ENCODE measurements around the gene AFF1. TPM values are rescaled to one million over a fixed set of nuclear protein-coding genes. Genes with fewer than 3 reads are reported as not detected.

AFF1 gene
- total RNA-seq, 3 donors from 2014 or later: 20.0 to 35.5 (median 26.5) TPM

DNA sequence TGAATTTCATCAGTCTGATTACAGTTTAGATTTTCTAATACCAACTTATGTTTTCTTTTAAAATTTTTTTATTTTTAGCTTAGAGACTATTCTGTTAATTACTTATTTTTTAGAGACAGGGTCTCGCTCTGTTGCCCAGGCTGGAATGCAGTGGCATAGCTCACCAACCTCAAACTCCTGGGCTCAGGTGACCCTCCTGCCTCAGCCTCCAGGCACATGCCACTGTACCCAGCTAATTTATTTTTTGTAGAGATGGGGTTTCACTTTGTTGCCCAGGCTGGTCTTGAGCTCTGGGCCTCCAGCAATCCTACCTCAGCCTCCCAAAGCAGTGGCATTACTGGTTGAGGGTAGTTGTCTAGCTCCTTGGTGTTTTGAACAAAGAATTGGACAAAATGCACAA lies 183.6 kb downstream of the AFF1 start:
- DNase-seq: no peak
- H3K36me3 Mint-ChIP-seq (ENCODE audit: insufficient read depth): peaks cover 40% of the 10 kb centered on the region
- H3K9me3 Mint-ChIP-seq: no peaks in the 10 kb centered on the region
- ATAC-seq: no peak
- H3K4me1 Mint-ChIP-seq (ENCODE audit: low read depth): peaks cover 20% of the 10 kb centered on the region
- no peaks in the 10 kb centered on the region for H3K27me3 Mint-ChIP-seq (ENCODE audit: low read depth)
- H3K4me3 Mint-ChIP-seq: no peak overlapping the region

DNA sequence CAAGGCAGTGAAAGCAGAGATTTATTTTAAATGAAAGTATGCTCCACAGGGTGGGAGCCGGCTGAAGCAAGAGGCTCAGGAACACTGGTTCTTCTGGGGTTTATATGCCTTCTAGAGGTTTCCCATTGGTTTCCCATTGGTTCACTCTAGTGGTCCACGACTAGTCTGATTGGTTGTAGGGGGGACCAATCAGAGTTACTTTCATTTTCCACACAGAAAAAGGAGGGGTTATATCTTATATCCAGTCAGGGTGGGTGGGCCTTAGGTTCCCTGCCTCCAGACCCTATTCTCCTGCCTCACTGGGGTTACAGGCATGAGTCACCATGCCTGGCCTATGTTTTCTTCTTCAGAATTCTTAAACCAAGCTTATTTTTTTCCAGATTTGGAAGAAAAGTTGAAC lies 184.0 kb downstream of the AFF1 start:
- Mint-ChIP-seq H3K4me3 (no peak overlapping the region), H3K27me3 (ENCODE audit: low read depth) (no peaks in the 10 kb centered on the region), H3K4me1 (ENCODE audit: low read depth) (peaks cover 20% of the 10 kb centered on the region), H3K9me3 (no peaks in the 10 kb centered on the region), H3K36me3 (ENCODE audit: insufficient read depth) (peaks cover 42% of the 10 kb centered on the region)
- ATAC-seq (peak; percentile 23 to 38), DNase-seq (no peak)

DNA sequence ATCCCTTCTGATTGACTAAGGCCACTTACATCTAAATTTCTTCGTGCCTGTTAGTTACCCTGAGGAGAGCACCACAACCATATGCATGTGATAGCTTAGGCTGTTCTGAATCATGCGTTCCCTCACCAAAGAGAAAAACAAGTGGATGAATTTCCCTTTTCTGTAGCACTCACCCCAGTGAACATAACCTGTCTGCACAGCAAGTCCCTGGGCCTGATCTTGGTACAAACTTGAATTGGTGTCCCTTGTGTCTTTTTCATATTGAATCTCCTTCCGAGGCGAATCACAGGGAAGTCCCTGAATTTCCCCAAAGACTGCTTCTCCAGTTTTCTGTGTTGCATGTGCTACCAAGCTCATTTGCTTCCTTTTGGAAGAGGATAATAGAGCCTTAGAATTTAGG lies 185.2 kb downstream of the AFF1 start:
- Mint-ChIP-seq H3K36me3 (ENCODE audit: insufficient read depth) (peaks cover 49% of the 10 kb centered on the region), H3K4me3 (no peak overlapping the region), H3K9me3 (no peaks in the 10 kb centered on the region), H3K27me3 (ENCODE audit: low read depth) (no peaks in the 10 kb centered on the region), H3K4me1 (ENCODE audit: low read depth) (peaks cover 20% of the 10 kb centered on the region)
- DNase-seq (no peak), ATAC-seq (no peak)

DNA sequence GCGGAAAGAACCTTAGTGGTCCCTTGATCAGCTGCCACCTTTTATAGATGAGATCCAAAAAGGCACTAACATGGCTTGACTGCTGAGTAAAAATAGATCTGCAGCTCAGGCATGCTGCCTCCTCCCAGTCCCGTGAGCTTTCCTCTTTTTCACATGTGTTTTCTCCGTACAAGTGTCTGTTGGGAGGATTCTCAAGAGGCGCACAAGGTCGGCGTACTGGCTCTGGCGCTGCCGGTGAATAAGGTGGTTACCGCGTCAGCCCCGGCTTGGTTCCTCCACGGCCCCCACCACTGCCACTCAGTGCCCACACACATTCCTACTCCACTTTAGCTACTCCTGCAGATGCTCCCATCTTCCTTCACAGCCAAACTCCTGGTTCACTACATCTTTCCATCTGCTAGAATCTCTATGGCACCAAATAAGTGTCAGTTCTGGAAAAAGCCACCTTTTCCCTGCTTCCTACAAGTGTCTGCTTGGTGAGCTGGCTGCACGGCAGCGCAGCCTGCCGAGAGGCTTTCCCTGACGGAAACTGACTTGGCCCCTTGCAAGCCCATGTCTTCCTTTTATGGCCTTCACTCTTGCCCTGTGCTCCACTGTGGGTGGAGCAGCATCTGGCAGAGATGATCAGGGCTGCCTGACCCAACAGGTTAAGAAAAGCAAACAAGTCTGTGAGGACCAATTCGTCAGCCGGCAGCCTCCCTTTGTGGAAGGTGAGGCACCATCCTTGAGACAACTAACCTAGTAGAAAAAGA lies 185.8 kb downstream of the AFF1 start:
- peaks cover 54% of the 10 kb centered on the region for H3K36me3 Mint-ChIP-seq (ENCODE audit: insufficient read depth)
- ATAC-seq (no peak), DNase-seq (no peak)
- no peaks in the 10 kb centered on the region for H3K9me3 Mint-ChIP-seq
- H3K4me1 Mint-ChIP-seq (ENCODE audit: low read depth): peaks cover 20% of the 10 kb centered on the region
- no peaks in the 10 kb centered on the region for H3K27me3 Mint-ChIP-seq (ENCODE audit: low read depth)
- H3K4me3 Mint-ChIP-seq: no peak overlapping the region

DNA sequence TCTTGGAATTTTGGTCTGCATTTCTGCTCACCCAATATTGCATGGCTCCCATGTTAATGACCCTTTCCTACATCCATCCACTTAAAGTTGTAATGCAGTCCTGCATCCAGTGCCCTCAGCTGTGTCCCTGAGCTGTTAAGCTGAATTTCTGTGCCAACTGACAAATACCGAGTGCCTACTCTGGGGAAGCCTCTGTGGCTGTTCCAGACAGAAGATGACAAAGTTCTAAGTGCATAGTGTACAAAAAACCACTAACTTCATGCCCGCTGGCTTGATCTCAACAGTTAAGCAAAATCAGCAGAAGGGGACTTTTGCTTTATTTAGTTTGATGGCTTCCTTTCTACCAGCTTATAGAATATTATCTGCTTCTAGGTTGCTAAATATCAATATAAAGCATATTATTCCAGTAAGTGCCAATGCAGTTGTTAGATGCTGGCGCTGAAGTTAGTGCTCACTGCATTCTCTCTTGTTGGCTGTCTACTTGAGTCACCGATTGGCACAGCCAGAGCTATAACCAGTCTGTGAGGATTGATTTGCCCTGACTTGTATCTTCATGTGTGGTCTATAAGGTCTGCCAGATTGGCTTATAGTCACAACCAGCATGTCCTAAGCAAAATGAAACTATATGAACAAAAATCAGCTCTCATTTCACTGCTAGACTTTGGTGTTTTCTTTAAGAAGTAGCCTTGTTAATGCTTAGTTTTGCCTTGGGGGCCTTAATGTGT lies 186.7 kb downstream of the AFF1 start:
- Mint-ChIP-seq H3K27me3 (ENCODE audit: low read depth) (no peaks in the 10 kb centered on the region), H3K4me3 (no peak overlapping the region), H3K9me3 (no peaks in the 10 kb centered on the region), H3K36me3 (ENCODE audit: insufficient read depth) (peaks cover 52% of the 10 kb centered on the region), H3K4me1 (ENCODE audit: low read depth) (peaks cover 20% of the 10 kb centered on the region)
- ATAC-seq (no peak), DNase-seq (no peak)

DNA sequence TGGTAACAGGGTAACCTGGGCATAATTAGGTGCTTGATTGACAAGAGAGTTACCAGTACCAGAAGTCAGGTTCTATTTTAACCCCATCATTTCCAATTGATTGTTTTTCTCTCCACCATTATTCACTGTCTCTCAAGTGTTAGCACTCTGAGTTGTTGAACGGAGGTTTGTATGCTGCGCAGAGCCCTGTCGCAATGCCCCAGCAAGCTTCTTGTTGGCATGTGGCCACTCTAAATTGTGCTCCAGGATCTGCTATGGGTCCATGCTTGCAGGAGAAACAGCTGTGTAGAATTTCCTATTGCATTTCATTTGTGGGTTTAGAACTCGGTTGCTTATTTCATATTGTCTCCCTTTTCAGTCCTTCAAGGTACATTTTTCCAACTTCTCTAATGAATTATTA lies 187.4 kb downstream of the AFF1 start:
- Mint-ChIP-seq H3K4me1 (ENCODE audit: low read depth) (peaks cover 19% of the 10 kb centered on the region), H3K9me3 (no peaks in the 10 kb centered on the region), H3K36me3 (ENCODE audit: insufficient read depth) (peaks cover 49% of the 10 kb centered on the region), H3K4me3 (no peak overlapping the region), H3K27me3 (ENCODE audit: low read depth) (no peaks in the 10 kb centered on the region)
- DNase-seq (no peak), ATAC-seq (no peak)

DNA sequence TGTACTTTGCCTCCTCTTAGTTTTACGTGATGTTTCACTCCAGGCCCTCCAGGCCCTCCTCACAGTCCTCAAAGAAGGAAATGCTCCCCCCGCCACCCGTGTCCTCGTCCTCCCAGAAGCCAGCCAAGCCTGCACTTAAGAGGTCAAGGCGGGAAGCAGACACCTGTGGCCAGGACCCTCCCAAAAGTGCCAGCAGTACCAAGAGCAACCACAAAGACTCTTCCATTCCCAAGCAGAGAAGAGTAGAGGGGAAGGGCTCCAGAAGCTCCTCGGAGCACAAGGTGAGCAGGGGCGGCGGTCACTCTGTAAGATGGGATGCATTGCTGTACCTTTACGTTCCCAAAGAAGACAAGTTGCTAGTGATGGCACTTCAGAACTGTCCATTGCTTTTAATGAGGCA lies 191.2 kb downstream of the AFF1 start:
- Mint-ChIP-seq H3K4me3 (no peak overlapping the region), H3K36me3 (ENCODE audit: insufficient read depth) (peaks cover 42% of the 10 kb centered on the region), H3K9me3 (no peaks in the 10 kb centered on the region), H3K27me3 (ENCODE audit: low read depth) (no peaks in the 10 kb centered on the region), H3K4me1 (ENCODE audit: low read depth) (peaks cover 12% of the 10 kb centered on the region)
- DNase-seq: no peak
- ATAC-seq: no peak

DNA sequence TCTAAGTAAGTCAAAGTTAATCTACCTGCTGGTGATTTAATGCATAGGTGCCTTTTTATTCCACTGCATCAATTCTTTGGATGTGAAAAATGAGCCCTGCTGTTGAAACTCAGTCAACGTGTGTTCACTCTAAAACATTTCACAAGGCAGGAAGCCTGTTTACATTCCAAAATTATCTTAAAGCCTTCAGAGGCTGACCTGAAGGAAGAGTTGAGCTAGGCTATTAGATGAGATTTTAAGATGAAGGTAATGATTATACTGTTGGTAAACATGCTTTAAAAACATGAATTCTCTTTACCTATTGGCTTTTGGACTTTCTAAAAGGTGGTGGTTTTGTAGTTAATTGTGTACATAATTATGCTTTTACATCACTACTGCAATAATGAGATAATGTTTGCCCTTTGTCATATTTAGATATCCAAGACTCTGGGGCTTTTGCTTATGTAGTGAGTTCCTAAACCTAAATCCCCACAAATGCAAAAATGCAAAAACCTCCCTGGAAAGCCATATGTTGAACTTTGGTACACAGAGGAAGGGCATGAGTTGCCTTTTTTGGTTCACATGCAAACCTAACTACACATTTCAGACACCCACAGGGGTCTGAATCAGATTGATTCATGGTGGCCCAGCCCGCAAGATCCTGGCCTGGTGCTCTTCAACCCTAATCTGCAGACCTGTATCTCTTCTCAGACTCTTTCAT lies 193.3 kb downstream of the AFF1 start:
- ATAC-seq (no peak), DNase-seq (no peak)
- no peaks in the 10 kb centered on the region for H3K9me3 Mint-ChIP-seq
- peaks cover 45% of the 10 kb centered on the region for H3K36me3 Mint-ChIP-seq (ENCODE audit: insufficient read depth)
- H3K27me3 Mint-ChIP-seq (ENCODE audit: low read depth): no peaks in the 10 kb centered on the region
- no peaks in the 10 kb centered on the region for H3K4me1 Mint-ChIP-seq (ENCODE audit: low read depth)
- no peak overlapping the region for H3K4me3 Mint-ChIP-seq

DNA sequence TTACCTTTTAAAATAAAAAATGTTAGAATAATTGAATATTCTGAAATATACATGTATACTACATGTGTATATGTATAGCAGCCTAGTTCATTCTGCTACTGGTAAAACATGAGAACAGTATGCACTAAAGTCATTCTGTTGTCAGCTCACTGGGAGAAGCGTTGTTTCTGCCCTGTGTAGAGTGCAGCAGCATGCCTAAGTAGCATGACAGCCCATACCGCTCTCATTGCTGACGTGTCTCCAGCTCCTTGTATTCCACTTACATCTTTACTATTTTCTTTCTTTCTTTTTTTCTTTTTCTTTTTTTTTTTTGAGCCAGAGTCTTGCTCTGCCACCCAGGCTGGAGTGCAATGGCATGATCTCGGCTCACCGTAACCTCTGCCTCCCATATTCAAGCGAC lies 194.9 kb downstream of the AFF1 start:
- H3K27me3 Mint-ChIP-seq (ENCODE audit: low read depth): no peaks in the 10 kb centered on the region
- DNase-seq (no peak), ATAC-seq (no peak)
- H3K4me1 Mint-ChIP-seq (ENCODE audit: low read depth): no peaks in the 10 kb centered on the region
- peaks cover 53% of the 10 kb centered on the region for H3K36me3 Mint-ChIP-seq (ENCODE audit: insufficient read depth)
- no peak overlapping the region for H3K4me3 Mint-ChIP-seq
- no peaks in the 10 kb centered on the region for H3K9me3 Mint-ChIP-seq

DNA sequence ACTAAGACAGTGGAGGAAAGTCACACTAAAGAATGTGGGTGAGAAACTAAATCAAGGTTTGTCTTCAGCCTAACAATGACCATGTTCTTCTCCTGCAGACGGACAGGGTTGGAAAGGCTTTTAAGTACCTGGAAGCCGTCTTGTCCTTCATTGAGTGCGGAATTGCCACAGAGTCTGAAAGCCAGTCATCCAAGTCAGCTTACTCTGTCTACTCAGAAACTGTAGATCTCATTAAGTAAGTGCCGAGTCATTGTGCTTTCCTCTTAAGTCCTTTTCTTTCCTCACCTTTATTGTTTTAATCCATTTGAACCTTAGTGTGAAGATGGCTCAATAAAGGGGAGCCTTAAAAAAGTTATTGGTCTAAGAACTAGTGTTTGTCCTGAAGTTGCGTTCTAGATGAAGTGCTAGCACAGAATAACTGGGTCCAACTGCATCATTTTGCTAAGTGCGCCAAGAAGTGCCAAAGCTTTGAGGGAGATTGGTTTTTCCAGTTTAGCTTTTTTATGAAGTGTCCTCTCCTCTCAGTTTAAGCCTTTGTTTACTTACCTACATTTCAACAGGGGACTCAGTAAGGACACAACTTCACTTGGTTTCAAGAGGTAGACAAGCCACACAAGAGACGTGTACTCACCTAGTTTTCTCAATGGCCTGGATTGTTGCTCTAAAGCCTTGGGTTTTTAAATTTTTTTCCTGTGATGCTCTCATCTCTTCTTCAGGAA lies 196.3 kb downstream of the AFF1 start:
- H3K4me1 Mint-ChIP-seq (ENCODE audit: low read depth): no peaks in the 10 kb centered on the region
- no peaks in the 10 kb centered on the region for H3K9me3 Mint-ChIP-seq
- ATAC-seq (no peak), DNase-seq (no peak)
- peaks cover 54% of the 10 kb centered on the region for H3K36me3 Mint-ChIP-seq (ENCODE audit: insufficient read depth)
- no peaks in the 10 kb centered on the region for H3K27me3 Mint-ChIP-seq (ENCODE audit: low read depth)
- no peak overlapping the region for H3K4me3 Mint-ChIP-seq

DNA sequence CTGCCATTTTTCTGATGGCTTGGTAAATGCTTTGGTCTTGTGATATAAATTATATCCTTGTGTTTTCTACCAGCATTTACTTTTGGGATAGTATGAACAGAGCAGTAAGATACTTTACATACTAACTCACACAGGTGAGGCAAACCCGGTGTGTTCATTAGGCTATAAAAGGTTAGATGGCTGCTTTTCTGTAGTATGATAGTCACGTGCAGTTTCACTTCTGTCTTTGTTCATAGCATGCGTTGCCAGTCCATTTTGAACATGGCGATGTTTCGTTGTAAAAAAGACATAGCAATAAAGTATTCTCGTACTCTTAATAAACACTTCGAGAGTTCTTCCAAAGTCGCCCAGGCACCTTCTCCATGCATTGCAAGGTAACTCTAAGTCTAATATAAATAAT lies 197.2 kb downstream of the AFF1 start:
- Mint-ChIP-seq H3K4me1 (ENCODE audit: low read depth) (no peaks in the 10 kb centered on the region), H3K36me3 (ENCODE audit: insufficient read depth) (peaks cover 50% of the 10 kb centered on the region), H3K27me3 (ENCODE audit: low read depth) (no peaks in the 10 kb centered on the region), H3K9me3 (no peaks in the 10 kb centered on the region), H3K4me3 (no peak overlapping the region)
- DNase-seq (no peak), ATAC-seq (no peak)

DNA sequence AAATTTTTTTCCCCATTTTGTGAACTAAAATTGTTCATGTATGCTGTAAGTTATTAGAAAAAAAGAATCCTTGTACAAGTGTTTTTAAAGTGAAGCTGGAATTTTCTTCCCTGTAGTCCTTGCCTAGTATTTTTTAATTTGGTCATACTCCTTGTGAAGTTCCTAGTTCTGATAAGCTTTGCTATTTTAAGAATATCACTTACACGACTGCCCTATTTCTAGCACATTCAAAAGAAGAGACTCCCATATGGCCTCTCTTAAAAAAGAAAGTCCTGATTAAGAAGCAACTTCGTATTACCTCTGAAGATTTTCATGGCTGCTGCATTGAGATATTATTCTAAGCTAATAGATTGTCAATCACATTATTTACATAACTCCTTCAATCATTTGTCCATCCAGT lies 198.4 kb downstream of the AFF1 start:
- Mint-ChIP-seq H3K36me3 (ENCODE audit: insufficient read depth) (peaks cover 52% of the 10 kb centered on the region), H3K4me1 (ENCODE audit: low read depth) (no peaks in the 10 kb centered on the region), H3K4me3 (no peak overlapping the region), H3K9me3 (no peaks in the 10 kb centered on the region), H3K27me3 (ENCODE audit: low read depth) (no peaks in the 10 kb centered on the region)
- ATAC-seq (no peak), DNase-seq (no peak)

DNA sequence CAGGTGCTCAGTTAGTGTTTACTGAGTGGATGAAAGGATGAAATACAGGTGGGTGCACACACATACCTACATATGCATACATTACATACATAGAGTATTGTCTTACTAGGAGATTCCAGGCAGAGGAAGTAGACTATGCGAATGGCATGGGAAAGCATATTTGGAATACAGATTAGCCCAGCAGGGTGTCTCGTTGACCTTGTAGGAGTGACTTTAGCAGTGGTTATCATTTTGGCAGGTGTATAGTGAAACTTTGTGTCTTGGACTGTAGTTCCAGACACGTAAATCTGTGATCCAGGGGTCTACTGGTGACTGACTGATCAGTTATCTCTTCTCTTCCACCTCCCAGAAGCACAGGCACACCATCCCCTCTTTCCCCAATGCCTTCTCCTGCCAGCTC lies 199.3 kb downstream of the AFF1 start:
- no peaks in the 10 kb centered on the region for H3K27me3 Mint-ChIP-seq (ENCODE audit: low read depth)
- H3K36me3 Mint-ChIP-seq (ENCODE audit: insufficient read depth): peaks cover 49% of the 10 kb centered on the region
- H3K9me3 Mint-ChIP-seq: no peaks in the 10 kb centered on the region
- ATAC-seq: no peak
- H3K4me1 Mint-ChIP-seq (ENCODE audit: low read depth): no peaks in the 10 kb centered on the region
- no peak for DNase-seq
- no peak overlapping the region for H3K4me3 Mint-ChIP-seq

DNA sequence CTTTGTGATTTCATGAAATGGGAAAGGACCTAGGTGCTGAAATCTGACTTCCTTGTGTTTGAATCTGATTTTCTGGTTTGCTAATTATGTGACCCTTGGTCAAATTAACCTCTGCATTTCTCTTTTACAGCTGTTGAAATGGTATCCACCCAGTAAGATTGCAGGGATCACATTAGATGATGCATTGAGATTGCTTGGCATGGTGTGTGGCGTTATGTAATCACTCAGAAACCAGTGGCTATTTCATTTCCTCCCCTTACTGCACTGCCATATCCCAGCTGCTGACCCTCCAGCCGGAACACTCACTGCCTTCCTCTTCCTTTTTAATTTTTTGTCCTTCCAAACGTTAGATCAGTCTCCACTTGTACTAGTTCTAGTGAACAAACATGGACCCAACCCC lies 206.6 kb downstream of the AFF1 start:
- Mint-ChIP-seq H3K4me1 (ENCODE audit: low read depth) (no peaks in the 10 kb centered on the region), H3K9me3 (no peaks in the 10 kb centered on the region), H3K36me3 (ENCODE audit: insufficient read depth) (peaks cover 32% of the 10 kb centered on the region), H3K27me3 (ENCODE audit: low read depth) (no peaks in the 10 kb centered on the region), H3K4me3 (no peak overlapping the region)
- DNase-seq (no peak), ATAC-seq (no peak)
